RKO (cell line): ENCODE measurements around the gene BMP8A.

Experiments used
- DNase-seq: peaks from one replicate; pipeline ENCODE4 v3.0.0-alpha.2; 2016; ENCODE audit warnings: low spot score

BMP8A gene

DNA sequence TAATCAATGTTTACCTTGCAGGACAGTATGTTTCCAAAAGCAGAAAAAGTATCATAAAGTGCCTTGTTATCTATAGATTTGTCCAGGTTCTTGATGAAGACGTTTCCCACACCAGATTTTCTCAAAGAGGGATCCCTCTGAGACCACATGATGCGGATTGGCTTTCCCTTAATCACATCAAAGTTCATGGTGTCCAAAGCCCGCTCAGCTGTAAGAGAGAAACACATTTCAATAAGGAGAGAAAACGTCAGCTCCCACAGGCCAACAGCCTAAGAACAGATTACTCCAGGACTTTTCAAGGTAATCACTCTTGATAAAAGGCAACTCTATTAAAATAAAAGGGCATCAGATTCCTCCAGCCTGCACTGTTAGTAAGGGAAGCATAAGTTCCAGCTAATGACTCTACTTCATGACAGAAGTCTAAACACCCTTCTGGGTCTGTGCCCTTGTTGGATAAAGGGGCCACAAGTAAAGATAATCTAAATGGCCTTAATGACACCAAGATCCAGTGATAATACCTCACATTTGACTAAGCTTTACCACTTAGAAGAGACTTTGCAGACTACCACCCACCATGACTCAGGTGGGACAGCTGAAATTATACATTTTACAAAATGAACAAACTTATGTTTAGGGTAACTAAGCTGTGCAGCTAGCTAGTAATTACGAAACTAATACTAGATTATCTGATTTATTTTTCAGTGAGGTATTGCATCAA, 81.1 kb downstream of the BMP8A start:
- DNase-seq: no peak

GRCh38 chr1:39573097-39573465, 81.6 kb downstream of the BMP8A start:
- no peak for DNase-seq

DNA sequence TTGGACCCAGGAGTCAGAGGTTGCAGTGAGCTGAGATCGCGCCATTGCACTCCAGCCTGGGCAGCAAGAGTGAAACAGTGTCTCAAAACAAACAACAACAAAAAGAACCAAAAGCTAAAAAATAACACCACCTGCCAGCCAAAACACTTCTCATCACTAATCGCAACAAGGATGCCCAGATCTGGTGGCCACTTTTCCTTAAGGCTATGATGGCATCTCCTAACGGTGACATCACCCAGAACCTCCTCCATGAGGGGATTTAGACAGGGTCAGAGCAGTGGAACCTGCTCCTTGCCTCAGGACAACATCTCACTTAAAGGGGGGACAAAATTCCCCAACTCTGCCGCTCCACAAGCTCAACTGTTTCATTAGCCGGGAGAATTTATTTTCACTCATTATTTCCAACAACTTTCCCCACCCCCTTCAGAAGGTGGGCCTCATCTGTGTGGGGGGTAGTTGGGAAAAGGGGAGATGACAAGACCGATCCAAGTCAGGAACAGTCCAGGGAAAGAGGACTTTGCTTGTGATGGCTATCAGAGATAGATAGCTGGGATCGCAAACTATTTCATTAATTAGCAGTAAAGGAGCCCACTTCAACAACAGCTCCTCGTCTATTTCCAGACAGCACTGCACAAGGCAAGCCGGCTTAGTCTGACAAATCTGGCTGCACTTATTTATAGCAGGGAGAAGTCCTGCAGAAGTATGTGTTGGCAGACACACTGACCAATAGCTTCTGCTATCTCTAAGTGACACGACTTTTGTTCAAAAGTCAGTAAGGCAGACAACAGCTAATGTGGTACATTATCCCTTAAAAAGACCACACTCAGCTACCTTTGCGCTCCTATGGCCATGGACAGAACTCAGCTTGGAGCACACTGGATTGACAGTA, 82.5 kb downstream of the BMP8A start:
- DNase-seq: peak; percentile 81

GRCh38 chr1:39574646-39575045, 83.2 kb downstream of the BMP8A start:
- peak; percentile 47 for DNase-seq
